Coronary artery (tissue), 2 donors: Measurements from ENCODE around the gene STXBP5.

Source experiments
- DNase-seq: peaks from one replicate; pipeline ENCODE4 v3.0.0-alpha.2; 2017; ENCODE audit warnings: low spot score
- H3K27ac ChIP-seq, 2 donors: fragments of 200-600 bp; sonication (generic); one replicate each; pipeline ENCODE4 v1.5.1; 2016 to 2019
- H3K4me3 ChIP-seq: fragments of 200-600 bp; sonication (generic); 2 replicates; pipeline ENCODE4 v1.5.1; 2016; ENCODE audit warnings: mild to moderate bottlenecking, moderate library complexity
- TF ChIP-seq, protein P1 (sequence below): fragments of 200-600 bp; sonication (generic); IDR thresholded peaks from one replicate; pipeline ENCODE4 v1.5.1; 2019; ENCODE audit warnings: antibody characterized with exemption

STXBP5 gene

DNA sequence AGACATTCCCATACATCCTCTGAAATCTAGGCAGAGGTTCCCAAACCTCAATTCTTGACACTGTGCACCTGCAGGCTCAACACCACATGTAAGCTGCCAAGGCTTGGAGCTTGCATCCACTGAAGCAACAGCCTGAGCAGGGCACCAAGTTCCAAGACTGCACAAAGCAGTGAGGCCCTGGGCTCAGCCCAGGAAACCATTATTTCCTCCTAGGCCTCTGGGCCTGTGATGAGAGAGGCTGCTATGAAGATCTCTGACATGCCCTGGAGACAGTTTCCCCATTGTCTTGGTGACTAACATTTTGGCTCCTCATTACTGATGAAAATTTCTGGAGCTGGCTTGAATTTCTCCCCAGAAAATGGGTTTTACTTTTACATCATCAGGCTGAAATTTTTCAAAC is 196.8 kb downstream of the STXBP5 start:
- Histone ChIP-seq H3K27ac (no peak overlapping the region), H3K4me3 (no peak overlapping the region)
- TF ChIP-seq, protein P1, sequence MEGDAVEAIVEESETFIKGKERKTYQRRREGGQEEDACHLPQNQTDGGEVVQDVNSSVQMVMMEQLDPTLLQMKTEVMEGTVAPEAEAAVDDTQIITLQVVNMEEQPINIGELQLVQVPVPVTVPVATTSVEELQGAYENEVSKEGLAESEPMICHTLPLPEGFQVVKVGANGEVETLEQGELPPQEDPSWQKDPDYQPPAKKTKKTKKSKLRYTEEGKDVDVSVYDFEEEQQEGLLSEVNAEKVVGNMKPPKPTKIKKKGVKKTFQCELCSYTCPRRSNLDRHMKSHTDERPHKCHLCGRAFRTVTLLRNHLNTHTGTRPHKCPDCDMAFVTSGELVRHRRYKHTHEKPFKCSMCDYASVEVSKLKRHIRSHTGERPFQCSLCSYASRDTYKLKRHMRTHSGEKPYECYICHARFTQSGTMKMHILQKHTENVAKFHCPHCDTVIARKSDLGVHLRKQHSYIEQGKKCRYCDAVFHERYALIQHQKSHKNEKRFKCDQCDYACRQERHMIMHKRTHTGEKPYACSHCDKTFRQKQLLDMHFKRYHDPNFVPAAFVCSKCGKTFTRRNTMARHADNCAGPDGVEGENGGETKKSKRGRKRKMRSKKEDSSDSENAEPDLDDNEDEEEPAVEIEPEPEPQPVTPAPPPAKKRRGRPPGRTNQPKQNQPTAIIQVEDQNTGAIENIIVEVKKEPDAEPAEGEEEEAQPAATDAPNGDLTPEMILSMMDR, result no peak
- no peak for DNase-seq

DNA sequence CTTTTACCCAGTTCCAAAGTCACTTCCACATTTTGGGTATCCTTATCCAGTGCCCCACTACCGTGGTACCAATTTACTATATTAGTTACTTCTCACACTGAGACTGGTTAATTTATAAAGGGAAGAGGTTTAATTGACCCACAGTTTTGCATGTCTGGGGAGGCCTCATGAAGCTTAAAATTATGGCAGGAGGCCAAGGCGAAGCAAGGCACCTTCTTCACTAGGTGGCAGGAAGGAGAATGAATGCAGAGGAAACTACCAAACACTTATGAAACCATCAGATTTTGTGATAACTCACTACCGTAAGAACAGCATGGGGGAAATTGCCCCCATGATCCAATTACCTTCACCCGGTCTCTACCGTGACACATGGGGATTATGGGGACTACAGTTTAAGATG is 197.6 kb downstream of the STXBP5 start:
- TF ChIP-seq, protein P1, result no peak
- Histone ChIP-seq H3K27ac (no peak overlapping the region), H3K4me3 (no peak overlapping the region)
- no peak for DNase-seq

DNA sequence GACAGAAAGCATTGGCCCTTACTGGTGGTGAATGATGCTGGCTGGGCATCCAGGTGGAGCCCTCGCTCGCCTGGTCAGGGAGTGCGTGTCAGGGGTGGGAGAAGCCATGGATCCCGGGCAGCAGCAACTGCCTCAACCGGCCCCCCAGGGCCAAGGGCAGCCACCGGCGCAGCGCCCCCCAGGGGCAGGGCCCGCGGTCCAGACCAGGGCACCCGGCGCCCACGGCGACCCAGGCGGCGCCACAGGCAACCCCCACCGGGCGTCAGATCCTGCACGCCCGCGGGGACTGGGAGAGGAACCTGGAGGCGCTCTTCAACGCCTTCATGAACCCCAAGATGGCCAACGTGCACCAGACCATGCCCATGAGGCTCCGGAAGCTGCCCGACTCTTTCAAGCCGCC is 202.6 kb downstream of the STXBP5 start:
- H3K4me3 ChIP-seq, result no peak overlapping the region
- TF ChIP-seq, protein P1, result no peak
- H3K27ac ChIP-seq, result no peak overlapping the region
- DNase-seq, result no peak

DNA sequence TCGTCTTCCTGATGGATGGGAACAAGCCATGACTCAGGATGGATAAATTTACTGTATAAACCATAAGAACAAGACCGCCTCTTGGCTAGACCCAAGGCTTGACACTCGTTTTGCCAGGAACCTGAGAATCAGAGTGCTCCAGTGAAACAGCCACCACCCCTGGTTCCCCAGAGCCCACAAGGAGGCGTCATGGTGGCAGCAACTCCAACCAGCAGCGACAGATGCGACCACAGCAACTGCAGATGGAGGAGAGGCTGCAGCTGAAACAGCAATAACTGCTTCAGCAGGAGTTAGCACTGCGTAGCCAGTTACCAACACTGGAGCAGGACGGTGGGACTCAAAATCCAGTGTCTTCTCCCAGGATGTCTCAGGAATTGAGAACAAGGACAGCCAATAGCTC is 203.4 kb downstream of the STXBP5 start:
- DNase-seq, result no peak
- H3K27ac ChIP-seq, result no peak overlapping the region
- H3K4me3 ChIP-seq, result no peak overlapping the region
- TF ChIP-seq, protein P1, result no peak

DNA sequence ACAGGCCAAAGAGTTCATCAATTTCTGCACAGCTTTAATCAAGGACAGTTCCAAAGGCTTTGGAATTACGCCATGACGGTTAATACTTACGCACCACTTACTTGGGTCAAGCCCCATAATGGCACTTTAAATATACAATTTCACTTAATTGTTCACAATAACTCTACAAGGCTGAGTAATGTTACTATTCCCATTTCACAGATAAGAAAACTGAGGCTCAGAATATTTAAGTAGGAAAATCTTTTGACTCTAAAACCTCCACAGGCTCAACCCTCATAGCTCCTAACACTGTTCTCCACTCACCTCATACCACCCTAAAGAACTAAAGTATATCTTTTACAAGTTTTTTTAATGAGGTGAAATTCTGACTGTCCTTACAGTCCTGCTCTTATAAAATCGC is 212.4 kb downstream of the STXBP5 start:
- no peak for DNase-seq
- TF ChIP-seq, protein P1, result no peak
- H3K27ac ChIP-seq, result no peak overlapping the region
- H3K4me3 ChIP-seq, result no peak overlapping the region

DNA sequence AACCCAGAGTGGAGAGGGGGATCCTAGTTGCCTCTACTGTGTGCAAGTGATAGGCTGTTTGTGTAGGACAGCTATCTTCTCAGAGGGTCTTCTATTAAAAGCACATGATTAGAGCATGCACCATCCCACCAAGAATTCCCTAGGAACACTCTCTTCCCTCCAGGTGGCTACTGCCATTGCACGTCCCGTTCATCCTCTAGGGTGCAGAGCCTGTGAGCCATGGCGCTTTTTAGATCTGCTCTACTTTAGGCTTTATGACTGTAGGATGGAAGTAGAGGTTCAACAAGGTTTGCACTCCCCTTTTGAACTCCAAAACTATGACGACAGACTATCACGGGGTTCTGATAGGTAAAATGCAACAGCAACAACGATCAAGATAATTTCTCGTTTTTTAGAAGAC is 213.7 kb downstream of the STXBP5 start:
- Histone ChIP-seq H3K4me3 (no peak overlapping the region), H3K27ac (no peak overlapping the region)
- DNase-seq, result no peak
- TF ChIP-seq, protein P1, result no peak

DNA sequence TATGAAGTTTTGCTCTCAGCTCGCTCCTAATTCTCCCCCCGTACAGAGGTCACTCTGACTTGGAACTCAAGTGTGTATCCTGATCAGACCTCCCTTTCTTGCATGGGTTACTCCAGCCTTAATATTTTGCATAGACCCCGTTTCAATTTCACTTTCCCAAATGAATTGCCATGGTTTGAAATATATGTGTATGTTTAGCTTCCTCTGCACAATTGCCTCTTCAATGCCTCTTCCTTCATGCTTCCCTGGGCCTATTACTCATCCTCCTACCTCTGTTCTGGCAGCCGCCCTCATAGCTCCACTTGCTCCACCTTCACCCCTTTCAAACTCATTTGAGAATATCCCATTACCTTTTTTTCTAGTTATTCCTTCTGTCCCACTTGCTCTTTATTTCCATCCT is 214.3 kb downstream of the STXBP5 start:
- DNase-seq, result no peak
- no peak overlapping the region for H3K4me3 ChIP-seq
- TF ChIP-seq, protein P1, result no peak
- no peak overlapping the region for H3K27ac ChIP-seq
